ENCODE results near the gene PKIG. TPM values are rescaled to one million over a fixed set of nuclear protein-coding genes. Genes with fewer than 3 reads are reported as not detected.

The PKIG gene
- total RNA-seq, 1 experiment from 2014 or later: 20.1 TPM

DNA sequence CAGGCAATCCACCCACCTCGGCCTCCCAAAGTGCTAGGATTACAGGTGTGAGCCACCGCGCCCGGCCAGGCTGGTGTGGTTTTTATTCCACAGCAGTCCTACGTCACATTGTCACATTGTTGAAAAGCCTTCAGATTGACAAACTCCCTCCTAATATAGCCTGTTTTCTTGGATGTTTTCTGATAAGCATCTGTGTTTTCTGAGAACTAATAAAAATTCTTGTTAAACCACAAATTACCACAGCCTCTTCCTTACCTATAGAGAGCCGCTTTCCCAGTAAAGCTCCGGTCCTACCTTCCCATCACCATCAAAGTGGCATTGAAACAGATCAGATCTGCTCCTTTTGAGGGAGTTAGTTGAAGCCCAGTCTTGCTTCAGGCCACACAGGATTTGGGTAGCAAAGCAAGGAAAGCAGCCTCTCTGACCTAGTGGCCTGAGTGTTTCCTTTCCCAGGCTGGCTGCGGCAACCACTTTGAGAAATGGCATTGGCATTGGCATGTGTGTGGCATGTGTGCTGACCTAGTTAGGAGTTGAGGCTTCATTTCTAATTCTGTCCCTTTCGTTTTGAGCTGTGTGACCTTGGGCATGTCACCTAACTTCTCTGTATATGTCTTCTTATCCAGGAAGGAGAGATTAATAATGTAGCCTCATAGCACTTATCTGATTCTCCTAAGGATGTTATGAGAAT lies 1.7 kb upstream of the PKIG start:
- no peak for TF ChIP-seq RAD21 (IDR thresholded peaks at IDR 0.05; ENCODE audit: low read depth)
- TF ChIP-seq FOSL1 (IDR thresholded peaks at IDR 0.05; ENCODE audit: low read depth): no peak
- TF ChIP-seq YY1 (IDR thresholded peaks at IDR 0.05; ENCODE audit: extremely low read depth, insufficient replicate concordance, low read depth, low read length): no peak
- TF ChIP-seq CEBPB (IDR thresholded peaks at IDR 0.05; ENCODE audit: low read depth): no peak
- TF ChIP-seq TCF7L2 (IDR thresholded peaks at IDR 0.05; ENCODE audit: borderline replicate concordance, extremely low read depth, insufficient read depth, insufficient read length): no peak
- no peak for TF ChIP-seq ELF1 (IDR thresholded peaks at IDR 0.05; ENCODE audit: borderline replicate concordance, low read depth)
- no peak for TF ChIP-seq ZNF274 (IDR thresholded peaks at IDR 0.05; ENCODE audit: low read depth, low read length)
- RAD21 ChIA-PET (ENCODE audit: low non-redundant PET in 1 of 2, low total read pairs in 2 of 2, uncharacterized antibody in 2 of 2, unreplicated experiment in 2 of 2): no interaction called here
- POLR2A ChIA-PET: no interaction called here
- ATAC-seq (no peak), DNase-seq (ENCODE audit: low read depth, low spot score) (no peak)
- no peak overlapping the region for H3K9ac ChIP-seq (ENCODE audit: low read length)
- no peak overlapping the region for H3K4me3 ChIP-seq (replicated peaks in 1 of 2; ENCODE audit: low read depth in 1 of 2, low read length in 2 of 2)
- no peaks in the 10 kb centered on the region for H3K79me2 ChIP-seq (ENCODE audit: insufficient read depth, low read length)
- intact Hi-C loops (cut with micrococcal nuclease): no loop called here
- H3K9me3 ChIP-seq (ENCODE audit: control insufficient read depth in 1 of 2, insufficient read depth in 1 of 2, low read depth in 1 of 2, low read length in 2 of 2): no peaks in the 10 kb centered on the region
- H3K36me3 ChIP-seq (ENCODE audit: control insufficient read depth in 1 of 2, insufficient read depth in 2 of 2, low read length in 2 of 2): no peaks in the 10 kb centered on the region
- CTCF ChIA-PET: no interaction called here
- peaks cover 11 to 14% of the 10 kb centered on the region in 2 experiments for H3K4me1 ChIP-seq (ENCODE audit: control insufficient read depth in 1 of 2, insufficient read depth in 2 of 2, low read length in 2 of 2)
- no peaks in the 10 kb centered on the region for H4K20me1 ChIP-seq (ENCODE audit: insufficient read depth)
- BruUV-seq (replicated peaks): no TSS peak
- H2AFZ ChIP-seq (ENCODE audit: low read depth, low read length, poor library complexity, severe bottlenecking): no peak overlapping the region
- H3K4me2 ChIP-seq (ENCODE audit: low read length): no peak overlapping the region
- no peaks in the 10 kb centered on the region for H3K9me2 ChIP-seq (ENCODE audit: insufficient read depth)
- no peak overlapping the region for H3K27ac ChIP-seq (ENCODE audit: low read depth, low read length)
- H3K27me3 ChIP-seq (ENCODE audit: insufficient read depth, low read length): no peaks in the 10 kb centered on the region

DNA sequence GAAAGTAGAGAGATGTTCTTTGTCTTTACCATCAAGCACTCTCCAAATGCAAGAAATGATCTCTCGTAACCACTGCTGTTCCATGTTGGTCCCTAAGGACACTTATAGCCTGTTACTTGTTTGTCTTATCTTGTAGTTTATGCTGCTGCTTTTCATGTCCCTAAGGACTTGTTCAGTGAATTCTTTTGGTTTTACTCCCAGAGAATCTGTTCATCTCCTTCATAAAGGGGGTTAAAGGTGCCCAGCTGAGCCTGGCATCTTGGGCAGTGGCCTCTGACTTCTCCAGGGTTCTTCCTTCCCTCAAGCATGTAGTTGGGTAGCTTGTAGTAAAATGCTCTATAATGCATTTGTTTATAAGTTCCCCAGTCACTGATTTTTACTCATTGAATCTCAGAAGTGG lies 864 bp upstream of the PKIG start:
- ChIA-PET POLR2A (no interaction called here), CTCF (no interaction called here), RAD21 (ENCODE audit: low non-redundant PET in 1 of 2, low total read pairs in 2 of 2, uncharacterized antibody in 2 of 2, unreplicated experiment in 2 of 2) (no interaction called here)
- no peak for DNase-seq (ENCODE audit: low read depth, low spot score)
- H3K9me3 ChIP-seq (ENCODE audit: control insufficient read depth in 1 of 2, insufficient read depth in 1 of 2, low read depth in 1 of 2, low read length in 2 of 2): no peaks in the 10 kb centered on the region
- no peaks in the 10 kb centered on the region for H3K27me3 ChIP-seq (ENCODE audit: insufficient read depth, low read length)
- intact Hi-C loops (cut with micrococcal nuclease): no loop called here
- H3K9ac ChIP-seq (ENCODE audit: low read length): no peak overlapping the region
- no peak overlapping the region for H3K4me2 ChIP-seq (ENCODE audit: low read length)
- TF ChIP-seq, protein P1, sequence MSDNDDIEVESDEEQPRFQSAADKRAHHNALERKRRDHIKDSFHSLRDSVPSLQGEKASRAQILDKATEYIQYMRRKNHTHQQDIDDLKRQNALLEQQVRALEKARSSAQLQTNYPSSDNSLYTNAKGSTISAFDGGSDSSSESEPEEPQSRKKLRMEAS (IDR thresholded peaks at IDR 0.05): no peak
- no peak for TF ChIP-seq SRF (IDR thresholded peaks at IDR 0.05; ENCODE audit: low read depth)
- TF ChIP-seq, protein P2, sequence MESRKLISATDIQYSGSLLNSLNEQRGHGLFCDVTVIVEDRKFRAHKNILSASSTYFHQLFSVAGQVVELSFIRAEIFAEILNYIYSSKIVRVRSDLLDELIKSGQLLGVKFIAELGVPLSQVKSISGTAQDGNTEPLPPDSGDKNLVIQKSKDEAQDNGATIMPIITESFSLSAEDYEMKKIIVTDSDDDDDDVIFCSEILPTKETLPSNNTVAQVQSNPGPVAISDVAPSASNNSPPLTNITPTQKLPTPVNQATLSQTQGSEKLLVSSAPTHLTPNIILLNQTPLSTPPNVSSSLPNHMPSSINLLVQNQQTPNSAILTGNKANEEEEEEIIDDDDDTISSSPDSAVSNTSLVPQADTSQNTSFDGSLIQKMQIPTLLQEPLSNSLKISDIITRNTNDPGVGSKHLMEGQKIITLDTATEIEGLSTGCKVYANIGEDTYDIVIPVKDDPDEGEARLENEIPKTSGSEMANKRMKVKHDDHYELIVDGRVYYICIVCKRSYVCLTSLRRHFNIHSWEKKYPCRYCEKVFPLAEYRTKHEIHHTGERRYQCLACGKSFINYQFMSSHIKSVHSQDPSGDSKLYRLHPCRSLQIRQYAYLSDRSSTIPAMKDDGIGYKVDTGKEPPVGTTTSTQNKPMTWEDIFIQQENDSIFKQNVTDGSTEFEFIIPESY (IDR thresholded peaks at IDR 0.05; ENCODE audit: extremely low read depth, insufficient replicate concordance, low read length): no peak
- TF ChIP-seq RAD21 (IDR thresholded peaks at IDR 0.05; ENCODE audit: low read depth): no peak
- TF ChIP-seq EGR1 (IDR thresholded peaks at IDR 0.05; ENCODE audit: low read depth): no peak
- no peak for TF ChIP-seq POLR2AphosphoS5 (IDR thresholded peaks at IDR 0.05; ENCODE audit: low read depth, low read length)
- TF ChIP-seq ZNF274 (IDR thresholded peaks at IDR 0.05; ENCODE audit: low read depth, low read length): no peak
- TF ChIP-seq TCF7L2 (IDR thresholded peaks at IDR 0.05; ENCODE audit: borderline replicate concordance, extremely low read depth, insufficient read depth, insufficient read length): no peak
- no peak for TF ChIP-seq CEBPB (IDR thresholded peaks at IDR 0.05; ENCODE audit: low read depth)
- TF ChIP-seq EZH2 (IDR thresholded peaks at IDR 0.05): no peak
- TF ChIP-seq SIN3A (IDR thresholded peaks at IDR 0.05; ENCODE audit: low read depth): no peak
- no peaks in the 10 kb centered on the region for H3K36me3 ChIP-seq (ENCODE audit: control insufficient read depth in 1 of 2, insufficient read depth in 2 of 2, low read length in 2 of 2)
- no peak overlapping the region for H2AFZ ChIP-seq (ENCODE audit: low read depth, low read length, poor library complexity, severe bottlenecking)
- H3K4me1 ChIP-seq (ENCODE audit: control insufficient read depth in 1 of 2, insufficient read depth in 2 of 2, low read length in 2 of 2): peaks cover 5 to 13% of the 10 kb centered on the region in 2 experiments
- no TSS peak for BruUV-seq (replicated peaks)
- H3K79me2 ChIP-seq (ENCODE audit: insufficient read depth, low read length): no peaks in the 10 kb centered on the region
- no peak overlapping the region for H3K4me3 ChIP-seq (replicated peaks in 1 of 2; ENCODE audit: low read depth in 1 of 2, low read length in 2 of 2)
- no peak overlapping the region for H3K27ac ChIP-seq (ENCODE audit: low read depth, low read length)
- H3K9me2 ChIP-seq (ENCODE audit: insufficient read depth): no peaks in the 10 kb centered on the region
- ATAC-seq: no peak
- H4K20me1 ChIP-seq (ENCODE audit: insufficient read depth): no peaks in the 10 kb centered on the region
